ENCODE data around the gene JAK3.

Gene JAK3

GRCh38 chr19:17795495-17795856, 52.3 kb downstream of the JAK3 start:
- TF ChIP-seq NFIC (IDR thresholded peaks at IDR 0.05) (no peak; the same call in 1 of the 2 replicates), ZBTB7A (IDR thresholded peaks at IDR 0.05; ENCODE audit: low read depth) (no peak), TEAD4 (IDR thresholded peaks at IDR 0.05) (0 out of 2 replicates have a peak, but pooled peaks have one; percentile 17), TCF12 (IDR thresholded peaks at IDR 0.05; ENCODE audit: low read depth) (no peak), REST (IDR thresholded peaks at IDR 0.05; ENCODE audit: low read depth) (no peak), EP300 (IDR thresholded peaks at IDR 0.05; ENCODE audit: borderline replicate concordance) (no peak), FOXM1 (IDR thresholded peaks at IDR 0.05; ENCODE audit: borderline replicate concordance, low read depth) (no peak), EGR1 (IDR thresholded peaks at IDR 0.05) (no peak), RAD21 (IDR thresholded peaks at IDR 0.05; ENCODE audit: low read depth) (no peak), YY1 (IDR thresholded peaks at IDR 0.05; ENCODE audit: low read depth) (no peak), TAF1 (IDR thresholded peaks at IDR 0.05; ENCODE audit: low read depth) (no peak), USF1 (IDR thresholded peaks at IDR 0.05) (no peak), MAX (IDR thresholded peaks at IDR 0.05) (0 out of 2 replicates have a peak, but pooled peaks have one; percentile 27)

GRCh38 chr19:17794731-17795494, 52.9 kb downstream of the JAK3 start, which contains the start of gene B3GNT3:
Gene B3GNT3, plus strand, starts transcription at chr19:17795138. Its CDS starts 12,670 bp downstream, at chr19:17807808.
- TF ChIP-seq MAX (IDR thresholded peaks at IDR 0.05) (peak; percentile 74), NFIC (IDR thresholded peaks at IDR 0.05) (peak; percentile 97), RAD21 (IDR thresholded peaks at IDR 0.05; ENCODE audit: low read depth) (no peak), ZBTB7A (IDR thresholded peaks at IDR 0.05; ENCODE audit: low read depth) (peak; percentile 63; the same call in 1 of the 2 replicates), REST (IDR thresholded peaks at IDR 0.05; ENCODE audit: low read depth) (no peak), CEBPB (IDR thresholded peaks at IDR 0.05) (no peak), FOXM1 (IDR thresholded peaks at IDR 0.05; ENCODE audit: borderline replicate concordance, low read depth) (no peak), EP300 (IDR thresholded peaks at IDR 0.05; ENCODE audit: borderline replicate concordance) (peak; percentile 47; the same call in 1 of the 2 replicates), YY1 (IDR thresholded peaks at IDR 0.05; ENCODE audit: low read depth) (peak; percentile 53; the same call in 1 of the 2 replicates), TEAD4 (IDR thresholded peaks at IDR 0.05) (no peak; the same call in 1 of the 2 replicates), TCF12 (IDR thresholded peaks at IDR 0.05; ENCODE audit: low read depth) (peak; percentile 57; the same call in 1 of the 2 replicates), CREB1 (IDR thresholded peaks at IDR 0.05; ENCODE audit: low read depth) (no peak), USF1 (IDR thresholded peaks at IDR 0.05) (peak; percentile 69), TAF1 (IDR thresholded peaks at IDR 0.05; ENCODE audit: low read depth) (peak; percentile 71; the same call in 1 of the 2 replicates), EGR1 (IDR thresholded peaks at IDR 0.05) (no peak)

GRCh38 chr19:17794412-17794730, 53.4 kb downstream of the JAK3 start:
- no peak for TF ChIP-seq YY1 (IDR thresholded peaks at IDR 0.05; ENCODE audit: low read depth)
- TF ChIP-seq TAF1 (IDR thresholded peaks at IDR 0.05; ENCODE audit: low read depth) = no peak
- no peak for TF ChIP-seq TCF12 (IDR thresholded peaks at IDR 0.05; ENCODE audit: low read depth)
- TF ChIP-seq EGR1 (IDR thresholded peaks at IDR 0.05) = no peak
- TF ChIP-seq FOXM1 (IDR thresholded peaks at IDR 0.05; ENCODE audit: borderline replicate concordance, low read depth) = no peak
- TF ChIP-seq MAX (IDR thresholded peaks at IDR 0.05) = no peak
- no peak; the same call in 1 of the 2 replicates for TF ChIP-seq RAD21 (IDR thresholded peaks at IDR 0.05; ENCODE audit: low read depth)
- TF ChIP-seq ZBTB7A (IDR thresholded peaks at IDR 0.05; ENCODE audit: low read depth) = no peak
- no peak for TF ChIP-seq NFIC (IDR thresholded peaks at IDR 0.05)
- no peak for TF ChIP-seq EP300 (IDR thresholded peaks at IDR 0.05; ENCODE audit: borderline replicate concordance)
- TF ChIP-seq REST (IDR thresholded peaks at IDR 0.05; ENCODE audit: low read depth) = no peak
- no peak for TF ChIP-seq TEAD4 (IDR thresholded peaks at IDR 0.05)
- TF ChIP-seq USF1 (IDR thresholded peaks at IDR 0.05) = no peak
- TF ChIP-seq CREB1 (IDR thresholded peaks at IDR 0.05; ENCODE audit: low read depth) = no peak
- no peak for TF ChIP-seq CEBPB (IDR thresholded peaks at IDR 0.05)
